Measurements from ENCODE around the gene DNAAF5. TPM values are rescaled to one million over a fixed set of nuclear protein-coding genes. Genes with fewer than 3 reads are reported as not detected.
A peak's percentile ranks its signal among the peaks of the same experiment; 100 is the strongest.
"Not testable (repeated sequence)": the region's sequence is repeated elsewhere in the genome, so short reads cannot be mapped to it uniquely, and the experiment has no call there.

Gene DNAAF5
- total RNA-seq, 1 donor from 2014 or later = 45.6 TPM

GRCh38 chr7:786472-787255 is 60.2 kb downstream of the DNAAF5 start:
- H3K27ac Mint-ChIP-seq = no peak overlapping the region
- H3K4me1 Mint-ChIP-seq (ENCODE audit: unreplicated experiment) = no peaks in the 10 kb centered on the region
- no peaks in the 10 kb centered on the region for H3K9me3 Mint-ChIP-seq
- H3K36me3 Mint-ChIP-seq = peaks cover 16% of the 10 kb centered on the region
- no peaks in the 10 kb centered on the region for H3K27me3 Mint-ChIP-seq
- no peak overlapping the region for H3K4me3 Mint-ChIP-seq
- TF ChIP-seq CTCF (conservative IDR thresholded peaks at IDR 0.05) = peak; percentile 79
- DNase-seq (ENCODE audit: extremely low spot score, unreplicated experiment) = no peak

GRCh38 chr7:787332-788240 is 61.1 kb downstream of the DNAAF5 start:
- H3K9me3 Mint-ChIP-seq = no peaks in the 10 kb centered on the region
- no peak for DNase-seq (ENCODE audit: extremely low spot score, unreplicated experiment)
- H3K27me3 Mint-ChIP-seq = no peaks in the 10 kb centered on the region
- no peak overlapping the region for H3K4me3 Mint-ChIP-seq
- H3K27ac Mint-ChIP-seq = no peak overlapping the region
- peak; percentile 25 for TF ChIP-seq CTCF (conservative IDR thresholded peaks at IDR 0.05)
- peaks cover 20% of the 10 kb centered on the region for H3K36me3 Mint-ChIP-seq
- no peaks in the 10 kb centered on the region for H3K4me1 Mint-ChIP-seq (ENCODE audit: unreplicated experiment)

- no peaks in the 10 kb centered on the region for H3K27me3 Mint-ChIP-seq
- no peaks in the 10 kb centered on the region for H3K4me1 Mint-ChIP-seq (ENCODE audit: unreplicated experiment)
- no peak overlapping the region for H3K27ac Mint-ChIP-seq
- no peak for TF ChIP-seq CTCF (conservative IDR thresholded peaks at IDR 0.05)
- peaks cover 22% of the 10 kb centered on the region for H3K36me3 Mint-ChIP-seq
- no peak overlapping the region for H3K4me3 Mint-ChIP-seq
- no peaks in the 10 kb centered on the region for H3K9me3 Mint-ChIP-seq
- DNase-seq (ENCODE audit: extremely low spot score, unreplicated experiment) = no peak
Observed at GRCh38 chr7:791519-791918, 65.0 kb downstream of the DNAAF5 start.

- no peak for TF ChIP-seq CTCF (conservative IDR thresholded peaks at IDR 0.05)
- Mint-ChIP-seq H3K36me3 (peaks cover 20% of the 10 kb centered on the region), H3K9me3 (no peaks in the 10 kb centered on the region), H3K27ac (no peak overlapping the region), H3K4me3 (no peak overlapping the region), H3K27me3 (no peaks in the 10 kb centered on the region), H3K4me1 (ENCODE audit: unreplicated experiment) (no peaks in the 10 kb centered on the region)
- no peak for DNase-seq (ENCODE audit: extremely low spot score, unreplicated experiment)
Observed at GRCh38 chr7:794207-794606, 67.7 kb downstream of the DNAAF5 start.

- Mint-ChIP-seq H3K9me3 (no peaks in the 10 kb centered on the region), H3K4me1 (ENCODE audit: unreplicated experiment) (no peaks in the 10 kb centered on the region), H3K36me3 (peaks cover 17% of the 10 kb centered on the region), H3K27me3 (no peaks in the 10 kb centered on the region), H3K4me3 (no peak overlapping the region), H3K27ac (no peak overlapping the region)
- no peak for DNase-seq (ENCODE audit: extremely low spot score, unreplicated experiment)
- no peak for TF ChIP-seq CTCF (conservative IDR thresholded peaks at IDR 0.05)
Observed at GRCh38 chr7:794671-795329, 68.3 kb downstream of the DNAAF5 start.

- H3K27me3 Mint-ChIP-seq; H3K27ac Mint-ChIP-seq; H3K9me3 Mint-ChIP-seq; DNase-seq (ENCODE audit: extremely low spot score, unreplicated experiment); H3K4me3 Mint-ChIP-seq; H3K4me1 Mint-ChIP-seq (ENCODE audit: unreplicated experiment): not testable (repeated sequence)
- H3K36me3 Mint-ChIP-seq = peaks cover 17% of the 10 kb centered on the region
Observed at GRCh38 chr7:796434-797169, 70.1 kb downstream of the DNAAF5 start.

All from type B pancreatic cell (in vitro differentiated cells).